Measurements from ENCODE around the gene ARFGEF2. TPM values are rescaled to one million over a fixed set of nuclear protein-coding genes. Genes with fewer than 3 reads are reported as not detected.

Gene ARFGEF2
- total RNA-seq, 1 donor from 2014 or later, result 16.6 TPM

DNA sequence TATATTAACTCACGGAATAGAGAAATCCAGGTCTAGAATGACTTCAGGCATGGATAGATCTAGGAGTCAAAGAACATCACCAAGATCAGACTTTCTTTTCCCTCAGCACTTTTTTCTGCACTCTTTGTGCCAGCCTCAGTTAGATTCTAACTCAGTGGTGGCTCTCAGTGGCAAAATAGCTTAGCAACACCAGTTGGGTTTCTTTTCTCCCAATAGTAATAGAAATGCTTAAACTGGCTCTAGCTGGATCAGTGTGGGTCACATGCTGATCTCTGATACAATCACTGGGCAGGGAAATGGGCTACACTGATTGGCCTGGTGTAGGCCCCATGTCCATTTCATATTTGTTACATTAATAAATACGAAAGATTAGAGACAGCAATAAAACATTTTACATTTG, 44.2 kb upstream of the ARFGEF2 start:
- no peaks in the 10 kb centered on the region for H4K20me1 ChIP-seq (ENCODE audit: low read depth)
- Mint-ChIP-seq H3K4me1 (no peaks in the 10 kb centered on the region), H3K4me3 (no peak overlapping the region), H3K27me3 (ENCODE audit: insufficient read depth, low read depth) (peaks cover 4% of the 10 kb centered on the region), H3K27ac (no peak overlapping the region), H3K36me3 (no peaks in the 10 kb centered on the region), H3K9me3 (no peaks in the 10 kb centered on the region)
- no peak for DNase-seq (ENCODE audit: low spot score)
- H3K4me3 ChIP-seq, result no peak overlapping the region
- no peaks in the 10 kb centered on the region for H3F3A ChIP-seq (ENCODE audit: low read depth)
- H3K4me1 ChIP-seq, result no peaks in the 10 kb centered on the region
- no peak overlapping the region for H2AFZ ChIP-seq (replicated peaks)
- no peaks in the 10 kb centered on the region for H3K27me3 ChIP-seq
- no peaks in the 10 kb centered on the region for H3K79me2 ChIP-seq (ENCODE audit: low read depth)
- H3K9me3 ChIP-seq (ENCODE audit: low read depth), result no peaks in the 10 kb centered on the region
- TF ChIP-seq EZH2phosphoT487 (IDR thresholded peaks at IDR 0.05) (no peak), EZH2 (IDR thresholded peaks at IDR 0.05) (no peak)
- TF ChIP-seq, protein P1, sequence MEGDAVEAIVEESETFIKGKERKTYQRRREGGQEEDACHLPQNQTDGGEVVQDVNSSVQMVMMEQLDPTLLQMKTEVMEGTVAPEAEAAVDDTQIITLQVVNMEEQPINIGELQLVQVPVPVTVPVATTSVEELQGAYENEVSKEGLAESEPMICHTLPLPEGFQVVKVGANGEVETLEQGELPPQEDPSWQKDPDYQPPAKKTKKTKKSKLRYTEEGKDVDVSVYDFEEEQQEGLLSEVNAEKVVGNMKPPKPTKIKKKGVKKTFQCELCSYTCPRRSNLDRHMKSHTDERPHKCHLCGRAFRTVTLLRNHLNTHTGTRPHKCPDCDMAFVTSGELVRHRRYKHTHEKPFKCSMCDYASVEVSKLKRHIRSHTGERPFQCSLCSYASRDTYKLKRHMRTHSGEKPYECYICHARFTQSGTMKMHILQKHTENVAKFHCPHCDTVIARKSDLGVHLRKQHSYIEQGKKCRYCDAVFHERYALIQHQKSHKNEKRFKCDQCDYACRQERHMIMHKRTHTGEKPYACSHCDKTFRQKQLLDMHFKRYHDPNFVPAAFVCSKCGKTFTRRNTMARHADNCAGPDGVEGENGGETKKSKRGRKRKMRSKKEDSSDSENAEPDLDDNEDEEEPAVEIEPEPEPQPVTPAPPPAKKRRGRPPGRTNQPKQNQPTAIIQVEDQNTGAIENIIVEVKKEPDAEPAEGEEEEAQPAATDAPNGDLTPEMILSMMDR (IDR thresholded peaks at IDR 0.05), result no peak
- no peak overlapping the region for H3K27ac ChIP-seq
- no peak overlapping the region for H3K4me2 ChIP-seq
- H3K36me3 ChIP-seq, result no peaks in the 10 kb centered on the region
- no peak overlapping the region for H3K9ac ChIP-seq

DNA sequence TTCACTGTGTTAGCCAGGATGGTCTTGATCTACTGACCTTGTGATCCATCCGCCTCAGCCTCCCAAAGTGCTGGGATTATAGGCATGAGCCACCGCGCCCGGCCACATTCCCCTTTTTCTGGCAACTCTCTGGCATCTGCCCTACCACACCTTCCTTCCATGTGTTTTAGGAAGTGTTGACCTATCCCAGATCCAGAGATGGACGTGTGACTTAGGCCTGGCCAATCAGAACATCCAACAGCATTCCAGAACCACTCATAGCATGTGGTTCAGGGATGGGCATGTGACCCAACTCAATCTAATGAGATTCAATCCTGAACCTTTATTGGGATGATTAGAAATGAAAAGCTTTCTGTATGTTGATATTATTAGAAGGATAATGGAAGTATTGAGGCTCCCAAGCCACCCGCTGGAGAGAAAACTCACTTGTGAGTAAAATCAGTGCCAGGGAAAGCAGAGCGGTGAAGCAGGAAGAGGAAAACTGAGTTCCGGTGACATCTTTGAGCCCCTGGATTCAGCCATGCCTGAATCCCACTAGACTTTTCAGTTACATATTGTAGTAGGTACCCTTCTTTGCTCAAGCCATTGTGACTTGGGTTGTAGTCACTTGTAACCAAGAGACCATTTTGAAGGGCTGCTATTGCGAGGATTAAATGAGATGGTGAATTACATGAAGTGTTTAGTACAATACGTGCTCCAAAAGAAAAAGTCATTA, 42.8 kb upstream of the ARFGEF2 start:
- Mint-ChIP-seq H3K4me3 (no peak overlapping the region), H3K27me3 (ENCODE audit: insufficient read depth, low read depth) (peaks cover 4% of the 10 kb centered on the region), H3K9me3 (no peaks in the 10 kb centered on the region), H3K27ac (no peak overlapping the region), H3K36me3 (no peaks in the 10 kb centered on the region), H3K4me1 (no peaks in the 10 kb centered on the region)
- Histone ChIP-seq H2AFZ (replicated peaks) (no peak overlapping the region), H3F3A (ENCODE audit: low read depth) (no peaks in the 10 kb centered on the region), H3K4me1 (no peaks in the 10 kb centered on the region), H3K4me3 (no peak overlapping the region), H3K27me3 (no peaks in the 10 kb centered on the region), H3K79me2 (ENCODE audit: low read depth) (no peaks in the 10 kb centered on the region), H4K20me1 (ENCODE audit: low read depth) (no peaks in the 10 kb centered on the region), H3K36me3 (no peaks in the 10 kb centered on the region), H3K27ac (no peak overlapping the region), H3K4me2 (no peak overlapping the region), H3K9ac (no peak overlapping the region), H3K9me3 (ENCODE audit: low read depth) (no peaks in the 10 kb centered on the region)
- TF ChIP-seq, protein P1 (IDR thresholded peaks at IDR 0.05), result no peak
- TF ChIP-seq EZH2phosphoT487 (IDR thresholded peaks at IDR 0.05) (no peak), EZH2 (IDR thresholded peaks at IDR 0.05) (no peak)
- no peak for DNase-seq (ENCODE audit: low spot score)

DNA sequence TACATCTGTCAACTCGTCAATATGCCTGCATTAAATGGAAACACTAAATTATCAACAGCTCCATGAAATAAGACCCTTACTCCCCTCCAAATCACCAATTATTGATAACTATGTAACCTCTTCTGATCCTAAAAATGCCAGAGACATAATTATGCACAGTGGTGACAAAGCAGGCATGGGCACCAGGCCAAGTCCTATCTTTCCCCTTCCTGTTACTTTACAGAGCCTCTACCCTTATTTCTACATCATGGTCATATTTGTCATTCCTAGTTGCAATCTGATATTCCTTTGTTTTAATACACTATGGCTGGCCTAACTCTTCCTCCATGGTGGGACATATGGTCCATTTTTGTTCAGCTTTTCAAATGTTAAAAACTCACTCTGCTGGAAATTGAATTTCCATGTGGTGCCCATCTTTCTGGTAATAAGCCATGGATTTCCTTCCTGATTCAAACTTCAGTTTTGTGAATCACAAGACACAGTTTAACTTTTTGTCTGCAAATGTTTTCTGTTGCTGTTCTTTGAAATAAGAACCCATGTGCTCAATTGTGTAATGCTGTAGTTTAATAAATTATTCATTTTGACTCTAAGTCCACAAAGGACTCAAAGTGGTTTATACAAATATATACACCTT, 41.8 kb upstream of the ARFGEF2 start:
- H3K27ac Mint-ChIP-seq, result no peak overlapping the region
- no peaks in the 10 kb centered on the region for H3K36me3 ChIP-seq
- TF ChIP-seq, protein P1 (IDR thresholded peaks at IDR 0.05), result no peak
- TF ChIP-seq EZH2 (IDR thresholded peaks at IDR 0.05) (no peak), EZH2phosphoT487 (IDR thresholded peaks at IDR 0.05) (no peak)

More for the DNA sequence above, 41.8 kb upstream of the ARFGEF2 start:
- Mint-ChIP-seq H3K4me1 (no peaks in the 10 kb centered on the region), H3K9me3 (no peaks in the 10 kb centered on the region), H3K4me3 (no peak overlapping the region), H3K27me3 (ENCODE audit: insufficient read depth, low read depth) (peaks cover 2% of the 10 kb centered on the region), H3K36me3 (no peaks in the 10 kb centered on the region)
- Histone ChIP-seq H3K4me3 (no peak overlapping the region), H3K9me3 (ENCODE audit: low read depth) (no peaks in the 10 kb centered on the region), H3K27ac (no peak overlapping the region), H2AFZ (replicated peaks) (no peak overlapping the region), H3K27me3 (no peaks in the 10 kb centered on the region), H3K9ac (no peak overlapping the region), H4K20me1 (ENCODE audit: low read depth) (no peaks in the 10 kb centered on the region), H3K4me2 (no peak overlapping the region), H3K4me1 (no peaks in the 10 kb centered on the region), H3F3A (ENCODE audit: low read depth) (no peaks in the 10 kb centered on the region), H3K79me2 (ENCODE audit: low read depth) (no peaks in the 10 kb centered on the region)
- no peak for DNase-seq (ENCODE audit: low spot score)

Measured in neural progenitor cell (in vitro differentiated cells).